A673 (cell line): ENCODE measurements around the gene MDN1. TPM values are rescaled to one million over a fixed set of nuclear protein-coding genes. Genes with fewer than 3 reads are reported as not detected.

Experiments used
- BruUV-seq: library from RNA; stranded (reverse); fragments of 400-500 nt; replicated peaks from 2 replicates; lab custom pipeline; 2021; lab: Mats Ljungman, UMichigan
- CTCF ChIA-PET: fragments of 300-600 bp; sonication (Branson Sonifier 250); formaldehyde crosslinking; loops from one replicate; lab custom pipeline; 2022; ENCODE audit warnings: antibody characterized with exemption; lab: Charles Lee
- POLR2A ChIA-PET: fragments of 300-600 bp; sonication (Branson Sonifier 250); formaldehyde crosslinking; loops from one replicate; lab custom pipeline; 2022; ENCODE audit warnings: antibody characterized with exemption; ENCODE audit not compliant: low non-redundant PET; lab: Charles Lee
- DNase-seq: peaks from one replicate; pipeline ENCODE4 v3.0.0-alpha.2; 2015; ENCODE audit warnings: low spot score
- H3K27ac ChIP-seq: fragments of 200-600 bp; sonication (generic); 2 replicates; pipeline ENCODE4 v1.5.1; 2016; ENCODE audit warnings: mixed run types, low read depth, mild to moderate bottlenecking, mixed read lengths, antibody characterized with exemption, low read length; ENCODE audit not compliant: poor library complexity, severe bottlenecking
- H3K27me3 ChIP-seq: fragments of 200-600 bp; sonication (generic); replicated peaks from 2 replicates; pipeline ENCODE4 v1.6.1; 2017; ENCODE audit warnings: mixed run types, low read depth, mild to moderate bottlenecking, mixed read lengths, antibody characterized with exemption, low read length; ENCODE audit not compliant: insufficient read depth, poor library complexity
- H3K36me3 ChIP-seq: fragments of 200-600 bp; sonication (generic); 2 replicates; pipeline ENCODE4 v1.6.1; 2016; ENCODE audit warnings: mixed run types, mild to moderate bottlenecking, mixed read lengths, antibody characterized with exemption, low read length; ENCODE audit not compliant: insufficient read depth, poor library complexity, severe bottlenecking
- H3K4me1 ChIP-seq: fragments of 200-600 bp; sonication (generic); 2 replicates; pipeline ENCODE4 v1.6.1; 2017; ENCODE audit warnings: mixed run types, mild to moderate bottlenecking, mixed read lengths, antibody characterized with exemption, low read length; ENCODE audit not compliant: insufficient read depth, poor library complexity, severe bottlenecking
- H3K4me3 ChIP-seq: fragments of 200-600 bp; sonication (generic); 2 replicates; pipeline ENCODE4 v1.5.1; 2016; ENCODE audit warnings: low read depth, mixed run types, mild to moderate bottlenecking, mixed read lengths, low read length; ENCODE audit not compliant: poor library complexity, severe bottlenecking
- H3K9me3 ChIP-seq: fragments of 200-600 bp; sonication (generic); 2 replicates; pipeline ENCODE4 v1.6.1; 2016; ENCODE audit warnings: mixed run types, low read depth, mild to moderate bottlenecking, mixed read lengths, antibody characterized with exemption, low read length; ENCODE audit not compliant: poor library complexity, severe bottlenecking
- EZH2 ChIP-seq: fragments of 200-600 bp; sonication (generic); IDR thresholded peaks from 2 replicates; pipeline ENCODE4 v1.6.1; 2017; ENCODE audit warnings: borderline replicate concordance, low read depth, mild to moderate bottlenecking, mixed read lengths, antibody characterized with exemption, low read length; ENCODE audit not compliant: poor library complexity, severe bottlenecking
- intact Hi-C: fragments of 100-400 bp; cut with micrococcal nuclease; formaldehyde crosslinking; loops from one replicate; pipeline ENCODE4 v1.10.0; 2022; ENCODE audit not compliant: unreplicated experiment
- total RNA-seq: library from RNA; stranded (reverse); gene quantifications from 2 replicates; pipeline ENCODE4 v1.2.3, GENCODE V29; 2021
- TF ChIP-seq, protein P1 (sequence below): fragments of 300-800, 200-600 bp; sonication (generic); conservative IDR thresholded peaks from 2 replicates; pipeline ENCODE4 v1.5.1; 2017; ENCODE audit warnings: low read depth, mild to moderate bottlenecking, antibody characterized with exemption, low read length, moderate library complexity, mixed read lengths

The MDN1 gene
- total RNA-seq, 1 experiment from 2014 or later: 64.4 TPM

DNA sequence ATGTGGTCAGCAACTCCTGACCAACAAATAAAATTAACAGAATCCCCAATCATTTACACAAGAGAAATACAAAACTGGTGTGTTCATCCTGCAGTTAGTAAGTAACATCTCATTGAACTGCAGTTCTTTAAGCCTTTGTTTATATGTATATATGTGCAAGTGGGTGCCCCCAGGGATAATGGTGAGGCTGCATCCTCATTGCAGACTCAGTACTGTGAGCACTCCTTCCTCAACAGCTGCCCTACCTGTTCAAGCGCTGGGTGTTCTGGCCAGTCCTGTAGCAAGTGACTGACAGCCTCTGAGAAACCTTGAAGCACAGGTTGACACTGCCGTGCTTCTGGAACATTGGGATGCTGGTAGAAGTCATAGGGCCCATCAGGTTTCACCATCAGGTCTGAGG lies 131.3 kb downstream of the MDN1 start:
- ChIA-PET POLR2A (no interaction called here), CTCF (no interaction called here)
- H3K4me3 ChIP-seq: no peak overlapping the region
- peaks cover 24% of the 10 kb centered on the region for H3K4me1 ChIP-seq
- no peak for TF ChIP-seq EZH2
- TF ChIP-seq, protein P1, sequence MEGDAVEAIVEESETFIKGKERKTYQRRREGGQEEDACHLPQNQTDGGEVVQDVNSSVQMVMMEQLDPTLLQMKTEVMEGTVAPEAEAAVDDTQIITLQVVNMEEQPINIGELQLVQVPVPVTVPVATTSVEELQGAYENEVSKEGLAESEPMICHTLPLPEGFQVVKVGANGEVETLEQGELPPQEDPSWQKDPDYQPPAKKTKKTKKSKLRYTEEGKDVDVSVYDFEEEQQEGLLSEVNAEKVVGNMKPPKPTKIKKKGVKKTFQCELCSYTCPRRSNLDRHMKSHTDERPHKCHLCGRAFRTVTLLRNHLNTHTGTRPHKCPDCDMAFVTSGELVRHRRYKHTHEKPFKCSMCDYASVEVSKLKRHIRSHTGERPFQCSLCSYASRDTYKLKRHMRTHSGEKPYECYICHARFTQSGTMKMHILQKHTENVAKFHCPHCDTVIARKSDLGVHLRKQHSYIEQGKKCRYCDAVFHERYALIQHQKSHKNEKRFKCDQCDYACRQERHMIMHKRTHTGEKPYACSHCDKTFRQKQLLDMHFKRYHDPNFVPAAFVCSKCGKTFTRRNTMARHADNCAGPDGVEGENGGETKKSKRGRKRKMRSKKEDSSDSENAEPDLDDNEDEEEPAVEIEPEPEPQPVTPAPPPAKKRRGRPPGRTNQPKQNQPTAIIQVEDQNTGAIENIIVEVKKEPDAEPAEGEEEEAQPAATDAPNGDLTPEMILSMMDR: no peak
- no peaks in the 10 kb centered on the region for H3K27me3 ChIP-seq
- DNase-seq: no peak
- BruUV-seq: no TSS peak
- intact Hi-C loops: no loop called here
- peaks cover 71% of the 10 kb centered on the region for H3K36me3 ChIP-seq
- H3K9me3 ChIP-seq: no peaks in the 10 kb centered on the region
- no peak overlapping the region for H3K27ac ChIP-seq

DNA sequence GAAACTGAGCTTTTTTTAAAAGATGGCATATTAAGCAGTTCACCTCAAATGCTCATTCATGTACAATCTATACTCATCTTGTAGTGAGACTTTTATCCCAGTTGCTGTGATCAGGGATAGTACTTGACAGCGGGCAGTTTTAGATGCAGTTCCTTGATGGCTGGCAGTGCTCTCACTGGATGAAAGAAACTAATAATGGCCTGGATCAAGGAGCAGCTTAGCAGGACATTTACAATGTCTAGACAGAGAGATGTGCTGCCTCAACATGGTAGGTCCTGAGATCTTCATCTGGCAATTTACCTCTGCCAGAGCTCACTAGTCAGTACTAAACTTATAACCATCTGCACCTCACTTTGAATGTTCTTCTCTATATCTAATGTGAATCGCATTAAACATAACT lies 134.3 kb downstream of the MDN1 start:
- no TSS peak for BruUV-seq
- CTCF ChIA-PET: no interaction called here
- intact Hi-C loops: no loop called here

DNA sequence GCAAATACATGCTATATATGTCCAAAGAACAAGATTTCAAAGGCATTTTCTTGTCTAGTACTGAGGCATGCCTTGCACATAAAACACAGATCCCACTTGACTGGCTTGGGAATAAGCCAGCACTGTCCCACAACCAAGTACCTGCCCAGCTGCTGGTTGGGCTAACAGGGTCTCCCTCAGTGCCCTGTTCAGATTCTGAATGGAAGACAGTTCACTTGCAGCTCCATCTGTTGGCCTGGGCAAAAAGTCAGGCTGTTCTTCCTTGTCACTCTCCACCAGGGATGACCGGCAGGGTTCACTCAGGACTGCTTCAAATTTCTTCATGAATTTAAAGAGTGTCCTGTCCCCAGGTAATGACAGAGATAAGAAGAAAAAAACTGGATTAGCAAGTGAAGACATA lies 136.6 kb downstream of the MDN1 start:
- no peak for DNase-seq
- POLR2A ChIA-PET: no interaction called here
- TF ChIP-seq EZH2: no peak
- no TSS peak for BruUV-seq
- Histone ChIP-seq H3K27ac (no peak overlapping the region), H3K4me3 (no peak overlapping the region), H3K27me3 (no peaks in the 10 kb centered on the region), H3K9me3 (no peaks in the 10 kb centered on the region), H3K36me3 (peaks cover 91% of the 10 kb centered on the region), H3K4me1 (no peaks in the 10 kb centered on the region)
- CTCF ChIA-PET: no interaction called here
- intact Hi-C loops: no loop called here

More for the DNA sequence above, 134.3 kb downstream of the MDN1 start:
- no peaks in the 10 kb centered on the region for H3K9me3 ChIP-seq
- TF ChIP-seq EZH2: no peak
- TF ChIP-seq, protein P1: no peak
- POLR2A ChIA-PET: no interaction called here
- no peaks in the 10 kb centered on the region for H3K27me3 ChIP-seq
- DNase-seq: no peak
- no peak overlapping the region for H3K27ac ChIP-seq
- peaks cover 79% of the 10 kb centered on the region for H3K36me3 ChIP-seq
- no peak overlapping the region for H3K4me3 ChIP-seq
- H3K4me1 ChIP-seq: peaks cover 13% of the 10 kb centered on the region

DNA sequence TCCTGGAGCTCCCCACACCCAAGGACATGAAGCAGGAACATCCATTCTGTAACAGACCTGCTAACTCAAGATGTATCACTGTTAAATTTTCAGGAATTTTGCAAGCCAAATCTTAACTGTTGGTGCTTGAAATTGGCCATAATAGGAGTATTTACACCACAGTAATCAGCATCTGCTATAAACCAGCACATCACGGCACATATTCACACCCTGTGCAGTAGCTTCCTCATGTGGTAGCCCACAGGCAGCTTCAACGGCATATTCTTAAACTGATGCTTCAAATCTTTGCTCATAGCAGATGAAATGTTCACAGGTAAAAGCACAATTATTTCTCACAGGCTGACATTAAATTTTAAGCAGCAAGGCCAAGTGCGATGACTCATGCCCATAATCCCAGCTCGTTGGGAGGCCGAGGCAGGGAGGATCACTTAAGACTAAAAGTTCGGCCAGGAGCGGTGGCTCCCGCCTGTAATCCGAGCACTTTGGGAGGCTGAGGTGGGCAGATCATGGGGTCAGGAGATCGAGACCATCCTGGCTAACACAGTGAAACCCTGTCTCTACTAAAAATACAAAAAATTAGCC lies 137.5 kb downstream of the MDN1 start:
- Histone ChIP-seq H3K27me3 (no peaks in the 10 kb centered on the region), H3K36me3 (peaks cover 90% of the 10 kb centered on the region), H3K4me3 (no peak overlapping the region), H3K4me1 (no peaks in the 10 kb centered on the region), H3K27ac (no peak overlapping the region), H3K9me3 (no peaks in the 10 kb centered on the region)
- no TSS peak for BruUV-seq
- no peak for TF ChIP-seq EZH2
- TF ChIP-seq, protein P1: no peak
- no peak for DNase-seq
- ChIA-PET CTCF (no interaction called here), POLR2A (no interaction called here)
- intact Hi-C loops: no loop called here
